H1 (cell line): Measurements from ENCODE around the gene WWC2.

ENCODE experiments used
- CHD1 ChIP-seq: IDR thresholded peaks from 2 replicates; pipeline ENCODE4 v1.6.1; 2012; ENCODE audit warnings: low read depth, low read length, improper control_type of control experiment
- FOSL1 ChIP-seq: IDR thresholded peaks from 2 replicates; pipeline ENCODE4 v1.6.1; 2011; ENCODE audit warnings: mild to moderate bottlenecking, low read depth, low read length, moderate library complexity; ENCODE audit not compliant: insufficient read depth
- MAFK ChIP-seq: IDR thresholded peaks from 2 replicates; pipeline ENCODE4 v1.6.1; 2012; ENCODE audit warnings: low read depth, mild to moderate bottlenecking, improper control_type of control experiment, low read length
- POLR2A ChIP-seq, 2 experiments: IDR thresholded peaks; 1 replicate in 1 of 2; 2 replicates in 1 of 2; pipeline ENCODE4 v1.6.1; 2011; ENCODE audit warnings: low read depth in 2 of 2, low read length in 2 of 2, mild to moderate bottlenecking in 2 of 2; ENCODE audit errors: control extremely low read depth in 1 of 2
- POU5F1 ChIP-seq: IDR thresholded peaks from 2 replicates; pipeline ENCODE4 v1.6.1; 2011; ENCODE audit warnings: low read depth, mild to moderate bottlenecking, low read length, moderate library complexity
- RAD21 ChIP-seq, 2 experiments: IDR thresholded peaks in 1 of 2; conservative IDR thresholded peaks in 1 of 2; 2 replicates each; pipeline ENCODE4 v1.6.1; 2011; ENCODE audit warnings: low read depth in 2 of 2, low read length in 2 of 2, improper control_type of control experiment in 1 of 2, inconsistent platforms in 1 of 2, mild to moderate bottlenecking in 1 of 2, moderate library complexity in 1 of 2
- TAF7 ChIP-seq: optimal IDR thresholded peaks from 2 replicates; pipeline ENCODE3; 2011; ENCODE audit warnings: low read depth, mild to moderate bottlenecking, inconsistent platforms, low read length, moderate library complexity, borderline replicate concordance
- TF ChIP-seq, protein P1 (sequence below), 3 experiments: IDR thresholded peaks; 1 replicate in 2 of 3; 2 replicates in 1 of 3; pipeline versions ENCODE4 v1.5.1 to v1.6.1; 2011; ENCODE audit warnings: low read length in 3 of 3, mild to moderate bottlenecking in 3 of 3, inconsistent platforms in 2 of 3, low read depth in 1 of 3, moderate library complexity in 1 of 3; ENCODE audit not compliant: insufficient read depth in 1 of 3; ENCODE audit errors: control extremely low read depth in 1 of 3

DNA sequence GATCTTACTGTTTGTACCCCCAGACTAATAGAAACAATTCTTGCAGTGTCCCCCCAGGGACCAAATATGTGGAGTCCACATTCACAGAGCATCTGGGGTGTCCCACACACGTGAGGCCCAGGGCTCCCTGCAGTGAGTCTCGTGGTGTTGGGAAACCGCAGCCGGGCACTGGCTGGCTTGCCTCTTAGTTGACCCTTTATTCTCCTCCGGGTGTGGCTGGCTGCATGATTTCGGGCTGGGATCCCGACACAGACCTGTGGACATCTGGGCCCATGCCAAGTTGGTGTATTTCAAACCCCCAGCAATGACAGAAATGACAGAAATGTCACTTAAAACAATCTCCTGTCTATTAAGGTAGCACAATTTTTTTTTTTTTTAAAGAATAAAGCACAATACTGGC lies 238.8 kb downstream of the WWC2 start:
- TF ChIP-seq RAD21 (IDR thresholded peaks at IDR 0.05 in 1 of 2, conservative IDR thresholded peaks at IDR 0.05 in 1 of 2; ENCODE audit: low read depth in 2 of 2, low read length in 2 of 2) (no peak), TAF7 (no peak), POLR2A (IDR thresholded peaks at IDR 0.05; ENCODE audit: control extremely low read depth in 1 of 2, low read depth in 2 of 2, low read length in 2 of 2) (no peak), FOSL1 (no peak), POU5F1 (no peak), MAFK (no peak), CHD1 (no peak)
- TF ChIP-seq, protein P1, sequence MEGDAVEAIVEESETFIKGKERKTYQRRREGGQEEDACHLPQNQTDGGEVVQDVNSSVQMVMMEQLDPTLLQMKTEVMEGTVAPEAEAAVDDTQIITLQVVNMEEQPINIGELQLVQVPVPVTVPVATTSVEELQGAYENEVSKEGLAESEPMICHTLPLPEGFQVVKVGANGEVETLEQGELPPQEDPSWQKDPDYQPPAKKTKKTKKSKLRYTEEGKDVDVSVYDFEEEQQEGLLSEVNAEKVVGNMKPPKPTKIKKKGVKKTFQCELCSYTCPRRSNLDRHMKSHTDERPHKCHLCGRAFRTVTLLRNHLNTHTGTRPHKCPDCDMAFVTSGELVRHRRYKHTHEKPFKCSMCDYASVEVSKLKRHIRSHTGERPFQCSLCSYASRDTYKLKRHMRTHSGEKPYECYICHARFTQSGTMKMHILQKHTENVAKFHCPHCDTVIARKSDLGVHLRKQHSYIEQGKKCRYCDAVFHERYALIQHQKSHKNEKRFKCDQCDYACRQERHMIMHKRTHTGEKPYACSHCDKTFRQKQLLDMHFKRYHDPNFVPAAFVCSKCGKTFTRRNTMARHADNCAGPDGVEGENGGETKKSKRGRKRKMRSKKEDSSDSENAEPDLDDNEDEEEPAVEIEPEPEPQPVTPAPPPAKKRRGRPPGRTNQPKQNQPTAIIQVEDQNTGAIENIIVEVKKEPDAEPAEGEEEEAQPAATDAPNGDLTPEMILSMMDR (IDR thresholded peaks at IDR 0.05; ENCODE audit: control extremely low read depth in 1 of 3, insufficient read depth in 1 of 3, low read depth in 1 of 3, low read length in 3 of 3): no peak
